ENCODE results near the gene COL4A3. TPM values are rescaled to one million over a fixed set of nuclear protein-coding genes. Genes with fewer than 3 reads are reported as not detected.
A peak's percentile ranks its signal among the peaks of the same experiment; 100 is the strongest.
"Not testable (repeated sequence)": the region's sequence is repeated elsewhere in the genome, so short reads cannot be mapped to it uniquely, and the experiment has no call there.

Gene COL4A3
- polyA plus RNA-seq, 3 donors = 34.0 to 78.8 (median 47.1) TPM

DNA sequence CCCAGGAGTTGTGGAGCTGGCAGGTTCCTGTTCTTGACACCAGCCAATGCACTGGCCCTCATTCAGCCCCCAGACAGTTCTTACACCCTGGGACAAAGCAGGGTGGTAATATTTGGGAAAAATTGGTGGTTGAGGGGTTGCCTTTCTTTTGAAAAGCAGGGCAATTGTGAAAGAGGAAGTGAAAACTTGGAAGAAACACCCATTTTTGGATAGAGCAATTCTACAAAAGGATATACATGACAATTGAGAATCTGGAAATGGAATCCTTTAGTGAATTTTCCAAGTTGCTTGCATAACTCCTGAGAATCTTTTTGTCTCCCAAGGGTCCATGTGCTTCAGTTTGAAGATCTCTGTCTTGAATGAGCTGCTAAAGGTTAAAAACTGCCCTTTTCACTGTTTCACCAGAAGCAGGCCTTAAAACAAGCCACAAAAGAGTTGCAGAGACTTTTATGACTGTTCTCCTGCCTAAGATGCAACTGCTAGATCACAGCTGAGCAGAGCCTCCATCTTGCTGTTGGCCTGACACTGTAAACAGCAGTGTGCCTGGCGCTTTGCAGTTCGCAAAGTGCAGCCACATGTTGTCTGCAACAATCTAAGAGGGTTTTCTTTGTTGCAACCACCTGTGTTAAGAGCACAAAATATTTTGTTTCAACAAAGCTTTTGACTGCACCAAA lies 12.2 kb upstream of the COL4A3 start:
- DNase-seq (ENCODE audit: extremely low read depth in 1 of 11, low read depth in 9 of 11, low spot score in 4 of 11) = no peak

GRCh38 chr2:227153307-227153706 lies 11.1 kb upstream of the COL4A3 start:
- no peak for DNase-seq (ENCODE audit: extremely low read depth in 1 of 11, low read depth in 9 of 11, low spot score in 4 of 11)

DNA sequence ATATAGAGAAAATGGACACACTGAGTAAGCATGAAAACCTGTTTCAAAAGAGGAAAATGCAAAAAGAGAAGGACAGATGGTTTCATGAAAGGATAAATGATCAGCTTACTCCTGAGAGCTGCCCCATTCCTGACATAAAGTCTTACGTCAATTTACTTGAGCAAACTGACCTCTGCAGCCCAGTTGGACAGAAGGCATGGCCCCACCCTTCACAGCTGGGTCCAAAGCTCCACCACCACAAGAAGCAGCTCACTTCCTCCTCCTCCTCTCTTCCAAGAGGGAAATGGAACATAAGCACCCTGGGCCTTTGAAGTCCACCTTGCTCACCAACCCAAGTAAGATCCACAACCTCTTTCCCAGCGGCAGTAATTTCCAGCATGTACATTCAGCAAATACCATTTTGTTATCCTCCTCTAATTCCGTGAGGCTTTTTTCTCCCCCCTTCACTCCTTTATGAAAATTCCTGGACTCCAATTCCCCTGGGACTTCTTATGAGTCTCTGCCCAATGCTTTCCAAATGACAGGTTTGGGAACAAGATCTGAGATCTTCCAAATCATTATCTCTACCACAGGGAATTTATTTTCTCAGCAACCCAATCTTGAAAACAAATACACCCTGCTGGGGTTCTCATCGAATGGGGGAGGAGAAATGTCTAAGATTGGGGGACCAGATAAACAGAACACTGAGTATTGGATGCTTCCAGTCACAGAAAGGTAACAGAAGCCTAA lies 10.5 kb upstream of the COL4A3 start:
- DNase-seq (ENCODE audit: extremely low read depth in 1 of 11, low read depth in 9 of 11, low spot score in 4 of 11) = no peak

GRCh38 chr2:227154986-227155774 lies 9.2 kb upstream of the COL4A3 start:
- no peak for DNase-seq (ENCODE audit: extremely low read depth in 1 of 11, low read depth in 9 of 11, low spot score in 4 of 11)

- DNase-seq (ENCODE audit: extremely low read depth in 1 of 11, low read depth in 9 of 11, low spot score in 4 of 11) = no peak
Measured at GRCh38 chr2:227160164-227160563, 4.3 kb upstream of the COL4A3 start.

GRCh38 chr2:227161947-227162346 lies 2.5 kb upstream of the COL4A3 start:
- DNase-seq (ENCODE audit: extremely low read depth in 1 of 11, low read depth in 9 of 11, low spot score in 4 of 11) = no peak

- DNase-seq (ENCODE audit: extremely low read depth in 1 of 11, low read depth in 9 of 11, low spot score in 4 of 11) = peak in 1 of 11 donors; percentile 13
Measured at GRCh38 chr2:227163485-227163997, 883 bp upstream of the COL4A3 start.

- DNase-seq (ENCODE audit: extremely low read depth in 1 of 11, low read depth in 9 of 11, low spot score in 4 of 11) = no peak
Measured at GRCh38 chr2:227164763-227165291, 403 bp downstream of the COL4A3 start.

- not testable (repeated sequence) for DNase-seq (ENCODE audit: extremely low read depth in 1 of 11, low read depth in 9 of 11, low spot score in 4 of 11)
Measured at GRCh38 chr2:227171779-227172178, 7.4 kb downstream of the COL4A3 start.

GRCh38 chr2:227177592-227178336 lies 13.3 kb downstream of the COL4A3 start:
- no peak for DNase-seq (ENCODE audit: extremely low read depth in 1 of 11, low read depth in 9 of 11, low spot score in 4 of 11)

GRCh38 chr2:227179988-227180685 lies 15.7 kb downstream of the COL4A3 start:
- no peak for DNase-seq (ENCODE audit: extremely low read depth in 1 of 11, low read depth in 9 of 11, low spot score in 4 of 11)

- no peak for DNase-seq (ENCODE audit: extremely low read depth in 1 of 11, low read depth in 9 of 11, low spot score in 4 of 11)
Measured at GRCh38 chr2:227180770-227181169, 16.3 kb downstream of the COL4A3 start.

GRCh38 chr2:227182765-227183164 lies 18.3 kb downstream of the COL4A3 start:
- no peak for DNase-seq (ENCODE audit: extremely low read depth in 1 of 11, low read depth in 9 of 11, low spot score in 4 of 11)

GRCh38 chr2:227183657-227184367 lies 19.4 kb downstream of the COL4A3 start:
- no peak for DNase-seq (ENCODE audit: extremely low read depth in 1 of 11, low read depth in 9 of 11, low spot score in 4 of 11)

DNA sequence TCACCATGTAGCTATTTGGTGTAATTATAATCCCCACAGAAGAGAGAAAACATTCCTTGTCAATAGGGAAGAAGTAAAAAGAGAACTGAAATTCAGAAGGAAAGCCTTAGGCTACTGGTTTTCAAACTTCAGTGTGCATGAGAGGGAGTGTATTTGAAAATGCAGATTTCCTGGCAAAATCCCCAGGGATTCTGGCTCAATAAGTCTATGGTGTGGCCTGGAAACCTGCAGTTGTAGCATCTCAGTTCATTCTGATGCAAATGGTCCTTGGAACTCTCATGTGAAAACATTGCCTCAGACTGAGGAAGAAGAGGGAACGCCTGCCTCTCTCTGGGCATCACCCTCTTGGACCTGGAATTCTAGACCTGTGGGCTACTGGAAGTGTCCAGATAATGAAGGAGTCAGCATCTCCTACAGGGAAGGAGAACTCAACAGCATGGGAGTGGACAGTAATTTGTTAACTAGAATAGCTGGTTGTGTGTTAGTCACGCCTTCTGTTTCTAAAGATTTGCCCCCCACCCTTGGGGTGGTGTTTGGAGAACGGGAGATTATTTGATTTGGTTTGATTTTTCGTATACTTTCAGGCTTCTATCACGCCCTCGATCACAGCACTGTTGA lies 21.3 kb downstream of the COL4A3 start:
- no peak for DNase-seq (ENCODE audit: extremely low read depth in 1 of 11, low read depth in 9 of 11, low spot score in 4 of 11)

DNA sequence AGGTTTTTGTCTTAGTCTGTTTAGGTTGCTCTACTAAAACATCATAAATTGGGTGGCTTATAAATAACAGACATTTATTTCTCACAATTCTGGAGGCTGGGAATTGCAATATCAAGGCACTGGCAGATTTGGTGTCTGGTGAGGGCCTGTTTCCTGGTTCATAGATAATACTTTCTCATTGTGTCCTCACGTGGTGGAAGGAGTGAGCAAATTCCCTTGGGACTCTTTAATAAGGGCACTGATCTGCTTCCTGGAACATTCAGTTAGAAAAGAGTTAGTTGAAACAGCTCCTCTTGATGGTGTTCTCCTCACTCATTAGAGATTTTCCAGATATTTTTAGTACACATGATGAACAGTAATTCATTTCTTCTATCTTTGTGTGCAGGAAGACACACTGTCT lies 22.3 kb downstream of the COL4A3 start:
- no peak for DNase-seq (ENCODE audit: extremely low read depth in 1 of 11, low read depth in 9 of 11, low spot score in 4 of 11)

DNA sequence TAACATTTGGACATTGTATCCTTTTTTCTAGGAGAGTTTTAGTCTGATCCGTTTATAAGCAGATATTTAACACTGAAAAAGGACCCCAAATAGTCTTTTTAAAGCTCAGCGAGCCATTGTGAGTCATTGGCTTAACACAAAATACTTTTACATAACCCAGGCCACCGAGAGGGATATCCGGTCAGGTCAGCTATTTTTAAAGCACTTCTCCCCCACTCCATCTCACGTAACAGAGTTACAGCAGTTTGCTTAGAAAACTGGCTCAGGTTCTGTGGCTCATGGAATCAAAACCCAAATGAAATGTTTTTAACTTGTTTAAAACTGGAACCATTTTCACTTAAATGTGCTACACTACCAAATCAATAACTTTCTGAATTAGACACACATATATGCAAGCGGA lies 23.9 kb downstream of the COL4A3 start:
- DNase-seq (ENCODE audit: extremely low read depth in 1 of 11, low read depth in 9 of 11, low spot score in 4 of 11) = no peak

Data from renal cortex interstitium (tissue), 11 donors.